ENCODE measurements around the gene RSRC1.

Gene RSRC1

DNA sequence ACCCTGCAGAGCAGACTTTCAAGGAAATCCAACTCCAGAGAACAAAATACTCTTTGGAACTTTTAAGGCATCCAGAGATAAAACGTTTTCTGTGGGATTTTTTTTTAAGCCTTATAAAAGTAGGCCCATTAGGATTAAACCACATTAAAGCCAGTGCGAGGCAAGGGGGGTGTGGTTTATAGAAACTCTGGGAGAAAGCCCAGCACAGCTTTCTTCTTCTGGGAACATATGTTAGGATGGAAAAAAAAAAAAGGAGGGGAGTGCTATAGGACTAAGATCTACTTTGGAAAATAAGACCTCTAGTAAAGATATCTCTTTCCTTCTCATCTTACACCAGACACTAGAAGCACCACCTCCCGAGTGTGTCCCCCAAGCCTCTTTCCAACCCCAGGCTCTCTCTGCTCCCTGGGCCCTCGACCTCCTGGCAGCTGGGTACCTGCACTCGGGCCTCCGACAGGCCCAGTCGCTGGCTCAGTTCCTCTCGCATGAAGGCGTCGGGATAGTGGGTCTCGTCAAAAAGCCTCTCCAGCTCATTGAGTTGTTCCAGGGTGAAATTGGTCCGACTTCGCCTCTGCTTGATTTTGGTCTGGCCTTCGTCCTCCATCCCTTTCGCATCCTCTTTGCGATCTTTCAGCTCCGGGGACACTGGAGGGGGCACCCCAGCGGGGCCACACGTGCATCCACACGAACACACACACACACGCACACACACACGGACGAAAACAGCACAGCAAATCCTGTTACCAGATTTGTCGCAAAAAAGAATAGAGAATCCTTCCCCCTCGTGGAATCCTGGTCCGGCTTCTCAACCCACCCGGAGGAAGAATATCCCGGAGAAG is 7.4 kb upstream of the RSRC1 start:
- WGBS (ENCODE audit: extremely low coverage, insufficient coverage, insufficient read length) = no CpG with 5 or more reads among the region's 28 CpGs

GRCh38 chr3:158103081-158103886 is 6.6 kb upstream of the RSRC1 start:
- Histone ChIP-seq H2AK5ac (ENCODE audit: low read length) (no peak overlapping the region), H2AFZ (ENCODE audit: insufficient read depth, low read length, poor library complexity) (peak overlapping the region; percentile 67), H2BK5ac (ENCODE audit: low read depth, low read length, poor library complexity) (no peak overlapping the region), H2BK120ac (ENCODE audit: insufficient read depth, low read length, poor library complexity) (no peak overlapping the region), H3K36me3 (ENCODE audit: control insufficient read depth in 1 of 2, insufficient read depth in 2 of 2, low read length in 2 of 2) (no peaks in the 10 kb centered on the region), H3K18ac (ENCODE audit: low read length) (no peak overlapping the region), H3K9ac (ENCODE audit: low read length) (no peak overlapping the region), H3K14ac (ENCODE audit: low read length) (no peak overlapping the region), H3K4me1 (ENCODE audit: control insufficient read depth in 1 of 2, insufficient read depth in 2 of 2, low read length in 2 of 2) (peaks cover 5 to 9% of the 10 kb centered on the region in 2 experiments), H3K4me2 (ENCODE audit: low read length) (peak overlapping the region; percentile 55), H3K79me1 (ENCODE audit: low read length) (no peaks in the 10 kb centered on the region), H4K91ac (ENCODE audit: low read depth, low read length) (no peak overlapping the region), H4K8ac (ENCODE audit: low read depth, low read length) (no peak overlapping the region), H3K23ac (ENCODE audit: low read length) (no peak overlapping the region), H3K9me3 (ENCODE audit: insufficient read depth, low read depth, low read length) (peaks cover 5% of the 10 kb centered on the region), H4K12ac (ENCODE audit: low read depth, low read length) (no peak overlapping the region), H3K4ac (ENCODE audit: low read depth, low read length) (no peak overlapping the region), H3K79me2 (ENCODE audit: control insufficient read depth, insufficient read depth, low read length, poor library complexity) (no peaks in the 10 kb centered on the region), H3K27me3 (ENCODE audit: insufficient read depth, low read length) (peaks cover 64% of the 10 kb centered on the region), H3K4me3 (ENCODE audit: low read depth, low read length) (peak overlapping the region; percentile 40), H3K27ac (ENCODE audit: low read depth, low read length) (no peak overlapping the region), H2BK12ac (ENCODE audit: low read length) (no peak overlapping the region)
- no CpG with 5 or more reads among the region's 52 CpGs for WGBS (ENCODE audit: extremely low coverage, insufficient coverage, insufficient read length)
- DNase-seq = no peak

More for the DNA sequence above, 7.4 kb upstream of the RSRC1 start:
- H3K4ac ChIP-seq (ENCODE audit: low read depth, low read length) = no peak overlapping the region
- no peaks in the 10 kb centered on the region for H3K79me2 ChIP-seq (ENCODE audit: control insufficient read depth, insufficient read depth, low read length, poor library complexity)
- H3K18ac ChIP-seq (ENCODE audit: low read length) = no peak overlapping the region
- H3K4me1 ChIP-seq (ENCODE audit: control insufficient read depth in 1 of 2, insufficient read depth in 2 of 2, low read length in 2 of 2) = peaks cover 5 to 11% of the 10 kb centered on the region in 2 experiments
- H3K9me3 ChIP-seq (ENCODE audit: insufficient read depth, low read depth, low read length) = peaks cover 5% of the 10 kb centered on the region
- no peak overlapping the region for H4K8ac ChIP-seq (ENCODE audit: low read depth, low read length)
- no peak overlapping the region for H3K27ac ChIP-seq (ENCODE audit: low read depth, low read length)
- peaks cover 68% of the 10 kb centered on the region for H3K27me3 ChIP-seq (ENCODE audit: insufficient read depth, low read length)
- no peak overlapping the region for H2BK120ac ChIP-seq (ENCODE audit: insufficient read depth, low read length, poor library complexity)
- no peak overlapping the region for H2BK5ac ChIP-seq (ENCODE audit: low read depth, low read length, poor library complexity)
- H3K23ac ChIP-seq (ENCODE audit: low read length) = no peak overlapping the region
- H2AK5ac ChIP-seq (ENCODE audit: low read length) = no peak overlapping the region
- H4K91ac ChIP-seq (ENCODE audit: low read depth, low read length) = no peak overlapping the region
- H3K36me3 ChIP-seq (ENCODE audit: control insufficient read depth in 1 of 2, insufficient read depth in 2 of 2, low read length in 2 of 2) = no peaks in the 10 kb centered on the region
- DNase-seq = no peak
- H4K12ac ChIP-seq (ENCODE audit: low read depth, low read length) = no peak overlapping the region
- H3K9ac ChIP-seq (ENCODE audit: low read length) = no peak overlapping the region
- no peak overlapping the region for H2BK12ac ChIP-seq (ENCODE audit: low read length)
- no peaks in the 10 kb centered on the region for H3K79me1 ChIP-seq (ENCODE audit: low read length)
- no peak overlapping the region for H3K4me2 ChIP-seq (ENCODE audit: low read length)
- H2AFZ ChIP-seq (ENCODE audit: insufficient read depth, low read length, poor library complexity) = no peak overlapping the region
- H3K14ac ChIP-seq (ENCODE audit: low read length) = no peak overlapping the region
- no peak overlapping the region for H3K4me3 ChIP-seq (ENCODE audit: low read depth, low read length)

GRCh38 chr3:158103887-158104327 is 6.0 kb upstream of the RSRC1 start:
- Histone ChIP-seq H3K4ac (ENCODE audit: low read depth, low read length) (no peak overlapping the region), H3K9me3 (ENCODE audit: insufficient read depth, low read depth, low read length) (peaks cover 5% of the 10 kb centered on the region), H3K14ac (ENCODE audit: low read length) (no peak overlapping the region), H3K4me1 (ENCODE audit: control insufficient read depth in 1 of 2, insufficient read depth in 2 of 2, low read length in 2 of 2) (peaks cover 5 to 9% of the 10 kb centered on the region in 2 experiments), H2AFZ (ENCODE audit: insufficient read depth, low read length, poor library complexity) (no peak overlapping the region), H3K4me2 (ENCODE audit: low read length) (no peak overlapping the region), H3K27ac (ENCODE audit: low read depth, low read length) (no peak overlapping the region), H3K18ac (ENCODE audit: low read length) (no peak overlapping the region), H2BK5ac (ENCODE audit: low read depth, low read length, poor library complexity) (no peak overlapping the region), H2BK120ac (ENCODE audit: insufficient read depth, low read length, poor library complexity) (no peak overlapping the region), H3K9ac (ENCODE audit: low read length) (no peak overlapping the region), H3K79me1 (ENCODE audit: low read length) (no peaks in the 10 kb centered on the region), H3K36me3 (ENCODE audit: control insufficient read depth in 1 of 2, insufficient read depth in 2 of 2, low read length in 2 of 2) (no peaks in the 10 kb centered on the region), H4K8ac (ENCODE audit: low read depth, low read length) (no peak overlapping the region), H3K27me3 (ENCODE audit: insufficient read depth, low read length) (peaks cover 65% of the 10 kb centered on the region), H4K12ac (ENCODE audit: low read depth, low read length) (no peak overlapping the region), H3K79me2 (ENCODE audit: control insufficient read depth, insufficient read depth, low read length, poor library complexity) (no peaks in the 10 kb centered on the region), H4K91ac (ENCODE audit: low read depth, low read length) (no peak overlapping the region), H3K23ac (ENCODE audit: low read length) (no peak overlapping the region), H2AK5ac (ENCODE audit: low read length) (no peak overlapping the region), H3K4me3 (ENCODE audit: low read depth, low read length) (no peak overlapping the region), H2BK12ac (ENCODE audit: low read length) (no peak overlapping the region)
- no peak for DNase-seq
- no CpG with 5 or more reads among the region's 19 CpGs for WGBS (ENCODE audit: extremely low coverage, insufficient coverage, insufficient read length)

GRCh38 chr3:158104431-158104921 is 5.4 kb upstream of the RSRC1 start:
- Histone ChIP-seq H3K79me1 (ENCODE audit: low read length) (no peaks in the 10 kb centered on the region), H2AFZ (ENCODE audit: insufficient read depth, low read length, poor library complexity) (no peak overlapping the region)
- no CpG with 5 or more reads among the region's 5 CpGs for WGBS (ENCODE audit: extremely low coverage, insufficient coverage, insufficient read length)

More at GRCh38 chr3:158104431-158104921, 5.4 kb upstream of the RSRC1 start:
- H3K4me3 ChIP-seq (ENCODE audit: low read depth, low read length) = no peak overlapping the region
- no peak overlapping the region for H3K14ac ChIP-seq (ENCODE audit: low read length)
- H3K4me2 ChIP-seq (ENCODE audit: low read length) = no peak overlapping the region
- H2BK5ac ChIP-seq (ENCODE audit: low read depth, low read length, poor library complexity) = no peak overlapping the region
- no peak overlapping the region for H4K12ac ChIP-seq (ENCODE audit: low read depth, low read length)
- H3K36me3 ChIP-seq (ENCODE audit: control insufficient read depth in 1 of 2, insufficient read depth in 2 of 2, low read length in 2 of 2) = no peaks in the 10 kb centered on the region
- no peak overlapping the region for H4K8ac ChIP-seq (ENCODE audit: low read depth, low read length)
- H2BK120ac ChIP-seq (ENCODE audit: insufficient read depth, low read length, poor library complexity) = no peak overlapping the region
- H3K27ac ChIP-seq (ENCODE audit: low read depth, low read length) = no peak overlapping the region
- no peak overlapping the region for H2BK12ac ChIP-seq (ENCODE audit: low read length)
- no peak for DNase-seq
- no peak overlapping the region for H3K9ac ChIP-seq (ENCODE audit: low read length)
- H3K23ac ChIP-seq (ENCODE audit: low read length) = no peak overlapping the region
- no peak overlapping the region for H3K4ac ChIP-seq (ENCODE audit: low read depth, low read length)
- no peak overlapping the region for H4K91ac ChIP-seq (ENCODE audit: low read depth, low read length)
- no peaks in the 10 kb centered on the region for H3K79me2 ChIP-seq (ENCODE audit: control insufficient read depth, insufficient read depth, low read length, poor library complexity)
- H3K18ac ChIP-seq (ENCODE audit: low read length) = no peak overlapping the region
- H3K27me3 ChIP-seq (ENCODE audit: insufficient read depth, low read length) = peaks cover 63% of the 10 kb centered on the region
- no peak overlapping the region for H2AK5ac ChIP-seq (ENCODE audit: low read length)
- peaks cover 5% of the 10 kb centered on the region for H3K9me3 ChIP-seq (ENCODE audit: insufficient read depth, low read depth, low read length)
- H3K4me1 ChIP-seq (ENCODE audit: control insufficient read depth in 1 of 2, insufficient read depth in 2 of 2, low read length in 2 of 2) = peaks cover 5 to 9% of the 10 kb centered on the region in 2 experiments

All from trophoblast cell (in vitro differentiated cells and primary cell).